ENCODE results near the gene KCNH4. TPM values are rescaled to one million over a fixed set of nuclear protein-coding genes. Genes with fewer than 3 reads are reported as not detected.
"Not testable (repeated sequence)": the region's sequence is repeated elsewhere in the genome, so short reads cannot be mapped to it uniquely, and the experiment has no call there.

The KCNH4 gene
- total RNA-seq, 1 experiment from 2014 or later = 0.28 TPM

- Histone ChIP-seq H3K27ac (ENCODE audit: low read depth, low read length, poor library complexity, severe bottlenecking) (no peak overlapping the region), H3K4me3 (ENCODE audit: low read depth, low read length, poor library complexity, severe bottlenecking) (no peak overlapping the region), H3K4me1 (ENCODE audit: insufficient read depth, low read length, poor library complexity, severe bottlenecking) (no peaks in the 10 kb centered on the region), H3K9me3 (ENCODE audit: low read depth, low read length, poor library complexity, severe bottlenecking) (no peaks in the 10 kb centered on the region), H3K27me3 (replicated peaks; ENCODE audit: insufficient read depth, low read depth, low read length, poor library complexity) (no peaks in the 10 kb centered on the region), H3K36me3 (ENCODE audit: insufficient read depth, low read length, poor library complexity, severe bottlenecking) (no peaks in the 10 kb centered on the region)
- no TSS peak for BruUV-seq (replicated peaks)
- DNase-seq (ENCODE audit: low spot score) = no peak
- TF ChIP-seq CTCF (conservative IDR thresholded peaks at IDR 0.05; ENCODE audit: low read depth, low read length) = no peak
- ChIA-PET POLR2A (ENCODE audit: low non-redundant PET) (no interaction called here), CTCF (interaction anchor here (0.5 kb wide), 1 partner anchor 215 kb away, joined by 3 read pairs; no protein-coding TSS in a partner anchor)
- intact Hi-C loops (cut with micrococcal nuclease; ENCODE audit: unreplicated experiment) = no loop called here
Measured at GRCh38 chr17:42214156-42214555, 33.2 kb upstream of the KCNH4 start.

- POLR2A ChIA-PET (ENCODE audit: low non-redundant PET) = no interaction called here
- no peak for DNase-seq (ENCODE audit: low spot score)
- Histone ChIP-seq H3K27me3 (replicated peaks; ENCODE audit: insufficient read depth, low read depth, low read length, poor library complexity) (no peaks in the 10 kb centered on the region), H3K27ac (ENCODE audit: low read depth, low read length, poor library complexity, severe bottlenecking) (no peak overlapping the region), H3K4me3 (ENCODE audit: low read depth, low read length, poor library complexity, severe bottlenecking) (no peak overlapping the region), H3K9me3 (ENCODE audit: low read depth, low read length, poor library complexity, severe bottlenecking) (no peaks in the 10 kb centered on the region), H3K36me3 (ENCODE audit: insufficient read depth, low read length, poor library complexity, severe bottlenecking) (no peaks in the 10 kb centered on the region), H3K4me1 (ENCODE audit: insufficient read depth, low read length, poor library complexity, severe bottlenecking) (no peaks in the 10 kb centered on the region)
- CTCF ChIA-PET = no interaction called here
- TF ChIP-seq CTCF (conservative IDR thresholded peaks at IDR 0.05; ENCODE audit: low read depth, low read length) = no peak
- no peak for TF ChIP-seq EZH2 (IDR thresholded peaks at IDR 0.05; ENCODE audit: borderline replicate concordance, low read depth, low read length, poor library complexity, severe bottlenecking)
- BruUV-seq (replicated peaks) = no TSS peak
- intact Hi-C loops (cut with micrococcal nuclease; ENCODE audit: unreplicated experiment) = no loop called here
Measured at GRCh38 chr17:42212382-42212781, 31.4 kb upstream of the KCNH4 start.

- H3K4me1 ChIP-seq (ENCODE audit: insufficient read depth, low read length, poor library complexity, severe bottlenecking); CTCF ChIA-PET; BruUV-seq (replicated peaks); H3K36me3 ChIP-seq (ENCODE audit: insufficient read depth, low read length, poor library complexity, severe bottlenecking); H3K9me3 ChIP-seq (ENCODE audit: low read depth, low read length, poor library complexity, severe bottlenecking); H3K27ac ChIP-seq (ENCODE audit: low read depth, low read length, poor library complexity, severe bottlenecking); intact Hi-C loops (cut with micrococcal nuclease; ENCODE audit: unreplicated experiment); H3K27me3 ChIP-seq (replicated peaks; ENCODE audit: insufficient read depth, low read depth, low read length, poor library complexity); H3K4me3 ChIP-seq (ENCODE audit: low read depth, low read length, poor library complexity, severe bottlenecking); POLR2A ChIA-PET (ENCODE audit: low non-redundant PET); DNase-seq (ENCODE audit: low spot score): not testable (repeated sequence)
Measured at GRCh38 chr17:42211921-42212341, 31.0 kb upstream of the KCNH4 start.

GRCh38 chr17:42210046-42210445, 29.1 kb upstream of the KCNH4 start:
- Histone ChIP-seq H3K4me1 (ENCODE audit: insufficient read depth, low read length, poor library complexity, severe bottlenecking) (no peaks in the 10 kb centered on the region), H3K27ac (ENCODE audit: low read depth, low read length, poor library complexity, severe bottlenecking) (no peak overlapping the region), H3K4me3 (ENCODE audit: low read depth, low read length, poor library complexity, severe bottlenecking) (no peak overlapping the region), H3K27me3 (replicated peaks; ENCODE audit: insufficient read depth, low read depth, low read length, poor library complexity) (no peaks in the 10 kb centered on the region), H3K9me3 (ENCODE audit: low read depth, low read length, poor library complexity, severe bottlenecking) (no peaks in the 10 kb centered on the region), H3K36me3 (ENCODE audit: insufficient read depth, low read length, poor library complexity, severe bottlenecking) (no peaks in the 10 kb centered on the region)
- intact Hi-C loops (cut with micrococcal nuclease; ENCODE audit: unreplicated experiment) = no loop called here
- BruUV-seq (replicated peaks) = no TSS peak
- TF ChIP-seq EZH2 (IDR thresholded peaks at IDR 0.05; ENCODE audit: borderline replicate concordance, low read depth, low read length, poor library complexity, severe bottlenecking) = no peak
- no peak for TF ChIP-seq CTCF (conservative IDR thresholded peaks at IDR 0.05; ENCODE audit: low read depth, low read length)
- CTCF ChIA-PET = no interaction called here
- no peak for DNase-seq (ENCODE audit: low spot score)
- POLR2A ChIA-PET (ENCODE audit: low non-redundant PET) = no interaction called here

GRCh38 chr17:42206153-42206612, 25.2 kb upstream of the KCNH4 start:
- not testable (repeated sequence) for BruUV-seq (replicated peaks); H3K36me3 ChIP-seq (ENCODE audit: insufficient read depth, low read length, poor library complexity, severe bottlenecking)

More at GRCh38 chr17:42206153-42206612, 25.2 kb upstream of the KCNH4 start:
- CTCF ChIA-PET; POLR2A ChIA-PET (ENCODE audit: low non-redundant PET); DNase-seq (ENCODE audit: low spot score); H3K9me3 ChIP-seq (ENCODE audit: low read depth, low read length, poor library complexity, severe bottlenecking); intact Hi-C loops (cut with micrococcal nuclease; ENCODE audit: unreplicated experiment); H3K4me1 ChIP-seq (ENCODE audit: insufficient read depth, low read length, poor library complexity, severe bottlenecking); H3K4me3 ChIP-seq (ENCODE audit: low read depth, low read length, poor library complexity, severe bottlenecking); H3K27me3 ChIP-seq (replicated peaks; ENCODE audit: insufficient read depth, low read depth, low read length, poor library complexity); H3K27ac ChIP-seq (ENCODE audit: low read depth, low read length, poor library complexity, severe bottlenecking): not testable (repeated sequence)
